Measurements from ENCODE around the gene RYK.

The RYK gene

DNA sequence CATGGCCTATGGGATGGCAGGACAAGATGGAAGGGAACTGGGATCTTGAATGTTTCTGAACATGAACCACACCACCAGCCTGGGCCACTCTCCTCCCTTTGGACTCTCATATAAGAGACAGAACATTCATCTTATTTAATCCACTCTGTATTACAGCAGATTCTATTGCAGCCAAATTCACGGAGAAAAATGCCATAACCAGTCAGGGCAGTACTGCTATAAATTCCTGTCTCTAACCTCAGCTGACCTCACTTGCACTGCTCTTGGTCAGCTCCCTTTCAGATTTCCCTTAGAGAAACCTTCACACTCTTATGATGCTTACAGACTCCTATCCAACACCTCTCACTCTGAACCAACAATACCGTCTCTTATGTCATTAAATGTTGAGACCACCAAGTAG, 101.4 kb downstream of the RYK start:
- Histone ChIP-seq H3K4me1 (ENCODE audit: control insufficient read depth, low read depth, low read length) (no peaks in the 10 kb centered on the region), H3K4ac (ENCODE audit: low read depth, low read length) (no peak overlapping the region), H3K27ac (ENCODE audit: low read depth, low read length) (no peak overlapping the region), H4K5ac (ENCODE audit: low read length) (no peak overlapping the region), H2AK5ac (ENCODE audit: low read length) (no peak overlapping the region), H3K36me3 (ENCODE audit: control insufficient read depth, insufficient read depth, low read length) (no peaks in the 10 kb centered on the region), H2BK15ac (replicated peaks; ENCODE audit: low read depth) (no peak overlapping the region), H3K18ac (ENCODE audit: low read length) (no peak overlapping the region), H3K79me1 (ENCODE audit: low read length) (no peaks in the 10 kb centered on the region), H3K4me3 (ENCODE audit: low read length) (no peak overlapping the region), H3K9ac (ENCODE audit: low read length) (no peak overlapping the region), H3K27me3 (ENCODE audit: insufficient read depth, low read length, poor library complexity) (no peaks in the 10 kb centered on the region), H3K79me2 (ENCODE audit: control insufficient read depth, insufficient read depth, low read length) (no peaks in the 10 kb centered on the region), H3K56ac (ENCODE audit: low read length) (no peak overlapping the region), H3K23ac (ENCODE audit: low read length) (no peak overlapping the region), H2BK120ac (ENCODE audit: low read depth, low read length) (no peak overlapping the region), H4K8ac (ENCODE audit: low read depth, low read length) (no peak overlapping the region), H2BK5ac (ENCODE audit: low read length) (no peak overlapping the region), H3K4me2 (ENCODE audit: low read length) (no peak overlapping the region)
- no peak for DNase-seq
- no CpG with 5 or more reads among the region's 2 CpGs for WGBS (ENCODE audit: extremely low coverage, insufficient coverage, low lambda C conversion rate)

GRCh38 chr3:134148534-134148933, 102.1 kb downstream of the RYK start:
- Histone ChIP-seq H3K4me1 (ENCODE audit: control insufficient read depth, low read depth, low read length) (no peaks in the 10 kb centered on the region), H3K36me3 (ENCODE audit: control insufficient read depth, insufficient read depth, low read length) (no peaks in the 10 kb centered on the region), H3K4me2 (ENCODE audit: low read length) (no peak overlapping the region), H3K79me1 (ENCODE audit: low read length) (no peaks in the 10 kb centered on the region), H3K79me2 (ENCODE audit: control insufficient read depth, insufficient read depth, low read length) (no peaks in the 10 kb centered on the region), H3K4me3 (ENCODE audit: low read length) (no peak overlapping the region), H3K23ac (ENCODE audit: low read length) (no peak overlapping the region), H3K4ac (ENCODE audit: low read depth, low read length) (no peak overlapping the region), H4K5ac (ENCODE audit: low read length) (no peak overlapping the region), H4K8ac (ENCODE audit: low read depth, low read length) (no peak overlapping the region), H2AK5ac (ENCODE audit: low read length) (no peak overlapping the region), H3K56ac (ENCODE audit: low read length) (no peak overlapping the region), H2BK5ac (ENCODE audit: low read length) (no peak overlapping the region), H3K9ac (ENCODE audit: low read length) (no peak overlapping the region), H3K18ac (ENCODE audit: low read length) (no peak overlapping the region), H3K27me3 (ENCODE audit: insufficient read depth, low read length, poor library complexity) (no peaks in the 10 kb centered on the region), H2BK120ac (ENCODE audit: low read depth, low read length) (no peak overlapping the region), H2BK15ac (replicated peaks; ENCODE audit: low read depth) (no peak overlapping the region), H3K27ac (ENCODE audit: low read depth, low read length) (no peak overlapping the region)
- no CpG with 5 or more reads among the region's 3 CpGs for WGBS (ENCODE audit: extremely low coverage, insufficient coverage, low lambda C conversion rate)
- DNase-seq = no peak

GRCh38 chr3:134147411-134147810, 103.2 kb downstream of the RYK start:
- Histone ChIP-seq H3K9ac (ENCODE audit: low read length) (no peak overlapping the region), H3K79me2 (ENCODE audit: control insufficient read depth, insufficient read depth, low read length) (no peaks in the 10 kb centered on the region), H2BK120ac (ENCODE audit: low read depth, low read length) (no peak overlapping the region), H3K4me1 (ENCODE audit: control insufficient read depth, low read depth, low read length) (no peaks in the 10 kb centered on the region), H2BK5ac (ENCODE audit: low read length) (no peak overlapping the region), H4K8ac (ENCODE audit: low read depth, low read length) (no peak overlapping the region), H3K27ac (ENCODE audit: low read depth, low read length) (no peak overlapping the region), H3K4ac (ENCODE audit: low read depth, low read length) (no peak overlapping the region), H2AK5ac (ENCODE audit: low read length) (no peak overlapping the region), H3K27me3 (ENCODE audit: insufficient read depth, low read length, poor library complexity) (no peaks in the 10 kb centered on the region), H4K5ac (ENCODE audit: low read length) (no peak overlapping the region), H3K23ac (ENCODE audit: low read length) (no peak overlapping the region), H3K4me3 (ENCODE audit: low read length) (no peak overlapping the region), H3K56ac (ENCODE audit: low read length) (no peak overlapping the region), H3K18ac (ENCODE audit: low read length) (no peak overlapping the region), H3K79me1 (ENCODE audit: low read length) (no peaks in the 10 kb centered on the region), H2BK15ac (replicated peaks; ENCODE audit: low read depth) (no peak overlapping the region), H3K4me2 (ENCODE audit: low read length) (no peak overlapping the region), H3K36me3 (ENCODE audit: control insufficient read depth, insufficient read depth, low read length) (no peaks in the 10 kb centered on the region)
- WGBS (ENCODE audit: extremely low coverage, insufficient coverage, low lambda C conversion rate) = no CpG with 5 or more reads among the region's 3 CpGs
- DNase-seq = no peak

GRCh38 chr3:134146666-134147065, 104.0 kb downstream of the RYK start:
- Histone ChIP-seq H3K4me3 (ENCODE audit: low read length) (no peak overlapping the region), H4K8ac (ENCODE audit: low read depth, low read length) (no peak overlapping the region), H3K27me3 (ENCODE audit: insufficient read depth, low read length, poor library complexity) (no peaks in the 10 kb centered on the region), H3K27ac (ENCODE audit: low read depth, low read length) (no peak overlapping the region), H2BK15ac (replicated peaks; ENCODE audit: low read depth) (no peak overlapping the region), H2BK5ac (ENCODE audit: low read length) (no peak overlapping the region), H3K18ac (ENCODE audit: low read length) (no peak overlapping the region), H3K36me3 (ENCODE audit: control insufficient read depth, insufficient read depth, low read length) (no peaks in the 10 kb centered on the region), H3K23ac (ENCODE audit: low read length) (no peak overlapping the region), H3K4ac (ENCODE audit: low read depth, low read length) (no peak overlapping the region), H4K5ac (ENCODE audit: low read length) (no peak overlapping the region), H2BK120ac (ENCODE audit: low read depth, low read length) (no peak overlapping the region), H3K4me2 (ENCODE audit: low read length) (no peak overlapping the region), H2AK5ac (ENCODE audit: low read length) (no peak overlapping the region), H3K9ac (ENCODE audit: low read length) (no peak overlapping the region), H3K79me2 (ENCODE audit: control insufficient read depth, insufficient read depth, low read length) (no peaks in the 10 kb centered on the region), H3K56ac (ENCODE audit: low read length) (no peak overlapping the region), H3K79me1 (ENCODE audit: low read length) (no peaks in the 10 kb centered on the region), H3K4me1 (ENCODE audit: control insufficient read depth, low read depth, low read length) (no peaks in the 10 kb centered on the region)
- no peak for DNase-seq

GRCh38 chr3:134145183-134145582, 105.5 kb downstream of the RYK start:
- Histone ChIP-seq H3K4ac (ENCODE audit: low read depth, low read length) (no peak overlapping the region), H4K8ac (ENCODE audit: low read depth, low read length) (no peak overlapping the region), H3K18ac (ENCODE audit: low read length) (no peak overlapping the region), H3K9ac (ENCODE audit: low read length) (no peak overlapping the region), H3K23ac (ENCODE audit: low read length) (no peak overlapping the region), H3K4me3 (ENCODE audit: low read length) (no peak overlapping the region), H3K27ac (ENCODE audit: low read depth, low read length) (no peak overlapping the region), H2AK5ac (ENCODE audit: low read length) (no peak overlapping the region), H3K56ac (ENCODE audit: low read length) (no peak overlapping the region), H3K36me3 (ENCODE audit: control insufficient read depth, insufficient read depth, low read length) (no peaks in the 10 kb centered on the region), H2BK15ac (replicated peaks; ENCODE audit: low read depth) (no peak overlapping the region), H2BK5ac (ENCODE audit: low read length) (no peak overlapping the region), H3K79me2 (ENCODE audit: control insufficient read depth, insufficient read depth, low read length) (no peaks in the 10 kb centered on the region), H2BK120ac (ENCODE audit: low read depth, low read length) (no peak overlapping the region), H3K4me1 (ENCODE audit: control insufficient read depth, low read depth, low read length) (no peaks in the 10 kb centered on the region), H3K27me3 (ENCODE audit: insufficient read depth, low read length, poor library complexity) (no peaks in the 10 kb centered on the region), H3K79me1 (ENCODE audit: low read length) (no peaks in the 10 kb centered on the region), H4K5ac (ENCODE audit: low read length) (no peak overlapping the region), H3K4me2 (ENCODE audit: low read length) (no peak overlapping the region)
- peak; percentile 13 for DNase-seq
- no CpG with 5 or more reads among the region's 3 CpGs for WGBS (ENCODE audit: extremely low coverage, insufficient coverage, low lambda C conversion rate)

DNA sequence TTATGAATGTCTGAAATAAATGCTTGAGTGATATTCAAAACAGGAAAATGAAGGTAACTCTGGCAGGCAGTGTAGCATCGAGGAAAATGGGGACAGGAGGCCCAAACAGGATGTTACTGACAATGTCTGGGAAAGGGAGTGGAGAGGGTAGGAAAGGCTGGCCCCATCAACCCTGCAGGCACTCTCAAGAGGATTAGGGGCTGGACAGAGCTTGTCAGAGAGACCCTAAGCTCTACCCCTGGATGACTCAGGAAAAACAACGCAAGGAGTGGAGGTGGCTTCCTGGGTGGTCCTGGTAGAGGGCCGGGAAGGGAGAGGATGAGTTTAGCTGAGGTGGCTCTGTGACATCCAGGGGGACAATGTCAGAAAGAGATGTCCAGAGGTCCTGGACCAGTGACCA, 106.0 kb downstream of the RYK start:
- Histone ChIP-seq H2BK5ac (ENCODE audit: low read length) (no peak overlapping the region), H3K9ac (ENCODE audit: low read length) (no peak overlapping the region), H3K79me1 (ENCODE audit: low read length) (no peaks in the 10 kb centered on the region), H3K18ac (ENCODE audit: low read length) (no peak overlapping the region), H4K5ac (ENCODE audit: low read length) (no peak overlapping the region), H3K27ac (ENCODE audit: low read depth, low read length) (no peak overlapping the region), H3K23ac (ENCODE audit: low read length) (no peak overlapping the region), H2BK15ac (replicated peaks; ENCODE audit: low read depth) (no peak overlapping the region), H4K8ac (ENCODE audit: low read depth, low read length) (no peak overlapping the region), H3K27me3 (ENCODE audit: insufficient read depth, low read length, poor library complexity) (no peaks in the 10 kb centered on the region), H3K4me1 (ENCODE audit: control insufficient read depth, low read depth, low read length) (no peaks in the 10 kb centered on the region), H3K56ac (ENCODE audit: low read length) (no peak overlapping the region), H3K4me2 (ENCODE audit: low read length) (no peak overlapping the region), H3K4ac (ENCODE audit: low read depth, low read length) (no peak overlapping the region), H3K79me2 (ENCODE audit: control insufficient read depth, insufficient read depth, low read length) (no peaks in the 10 kb centered on the region), H3K4me3 (ENCODE audit: low read length) (no peak overlapping the region), H2AK5ac (ENCODE audit: low read length) (no peak overlapping the region), H2BK120ac (ENCODE audit: low read depth, low read length) (no peak overlapping the region), H3K36me3 (ENCODE audit: control insufficient read depth, insufficient read depth, low read length) (no peaks in the 10 kb centered on the region)
- DNase-seq = peak; percentile 30
- WGBS (ENCODE audit: extremely low coverage, insufficient coverage, low lambda C conversion rate) = no CpG with 5 or more reads among the region's 3 CpGs

Measured in mesendoderm (in vitro differentiated cells).